Measurements from ENCODE around the gene DHH. TPM values are rescaled to one million over a fixed set of nuclear protein-coding genes. Genes with fewer than 3 reads are reported as not detected.

The DHH gene
- polyA plus RNA-seq, 3 donors, result not detected

- Histone ChIP-seq H3K4me3 (replicated peaks in 1 of 3; ENCODE audit: low read depth in 2 of 3, low read length in 3 of 3) (peak overlapping the region; percentile 71 to 100 (median 71)), H3K79me2 (ENCODE audit: insufficient read depth, low read length) (peaks cover 35% of the 10 kb centered on the region), H2AFZ (ENCODE audit: insufficient read depth, low read depth, low read length, poor library complexity, severe bottlenecking) (peak overlapping the region; percentile 86), H3K27me3 (ENCODE audit: control insufficient read depth in 2 of 2, insufficient read depth in 2 of 2, low read length in 2 of 2) (no peaks in the 10 kb centered on the region), H3K27ac (ENCODE audit: low read depth in 1 of 2, low read length in 2 of 2) (peak overlapping the region; percentile 84 to 91), H3K36me3 (replicated peaks in 1 of 2; ENCODE audit: control insufficient read depth in 1 of 2, insufficient read depth in 2 of 2, low read length in 2 of 2) (peaks cover 5 to 13% of the 10 kb centered on the region in 2 donors), H3K9me3 (replicated peaks in 1 of 2; ENCODE audit: control insufficient read depth in 1 of 2, insufficient read depth in 1 of 2, low read length in 2 of 2) (no peaks in the 10 kb centered on the region), H3K4me2 (replicated peaks; ENCODE audit: extremely low read depth, low read length, poor library complexity, severe bottlenecking) (peak overlapping the region; percentile 93), H3K4me1 (ENCODE audit: control insufficient read depth in 1 of 2, insufficient read depth in 2 of 2, low read length in 2 of 2) (peaks cover 50 to 57% of the 10 kb centered on the region in 2 donors), H4K20me1 (ENCODE audit: insufficient read depth, low read length) (peaks cover 45% of the 10 kb centered on the region), H3K9ac (ENCODE audit: insufficient read depth, low read length, poor library complexity, severe bottlenecking) (peak overlapping the region; percentile 83)
- Mint-ChIP-seq H3K9me3 (no peaks in the 10 kb centered on the region), H3K27me3 (ENCODE audit: low read depth in 3 of 3) (peaks cover 0 to 3% (median 1%) of the 10 kb centered on the region in 3 donors), H3K36me3 (peaks cover 11 to 13% of the 10 kb centered on the region in 2 donors), H3K4me3 (peak overlapping the region; percentile 95 to 100), H3K27ac (peak overlapping the region; percentile 90 to 96 (median 95)), H3K4me1 (peaks cover 54% of the 10 kb centered on the region)
- DNase-seq, result no peak
- TF ChIP-seq, protein P1, sequence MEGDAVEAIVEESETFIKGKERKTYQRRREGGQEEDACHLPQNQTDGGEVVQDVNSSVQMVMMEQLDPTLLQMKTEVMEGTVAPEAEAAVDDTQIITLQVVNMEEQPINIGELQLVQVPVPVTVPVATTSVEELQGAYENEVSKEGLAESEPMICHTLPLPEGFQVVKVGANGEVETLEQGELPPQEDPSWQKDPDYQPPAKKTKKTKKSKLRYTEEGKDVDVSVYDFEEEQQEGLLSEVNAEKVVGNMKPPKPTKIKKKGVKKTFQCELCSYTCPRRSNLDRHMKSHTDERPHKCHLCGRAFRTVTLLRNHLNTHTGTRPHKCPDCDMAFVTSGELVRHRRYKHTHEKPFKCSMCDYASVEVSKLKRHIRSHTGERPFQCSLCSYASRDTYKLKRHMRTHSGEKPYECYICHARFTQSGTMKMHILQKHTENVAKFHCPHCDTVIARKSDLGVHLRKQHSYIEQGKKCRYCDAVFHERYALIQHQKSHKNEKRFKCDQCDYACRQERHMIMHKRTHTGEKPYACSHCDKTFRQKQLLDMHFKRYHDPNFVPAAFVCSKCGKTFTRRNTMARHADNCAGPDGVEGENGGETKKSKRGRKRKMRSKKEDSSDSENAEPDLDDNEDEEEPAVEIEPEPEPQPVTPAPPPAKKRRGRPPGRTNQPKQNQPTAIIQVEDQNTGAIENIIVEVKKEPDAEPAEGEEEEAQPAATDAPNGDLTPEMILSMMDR (IDR thresholded peaks at IDR 0.05), result no peak
- intact Hi-C loops (cut with micrococcal nuclease), result no loop called here
- 4% methylated on average over 21 of the region's 33 CpGs for WGBS (ENCODE audit: insufficient coverage)
These were observed 15.3 kb upstream of the DHH start for GRCh38 chr12:49109641-49110463.

DNA sequence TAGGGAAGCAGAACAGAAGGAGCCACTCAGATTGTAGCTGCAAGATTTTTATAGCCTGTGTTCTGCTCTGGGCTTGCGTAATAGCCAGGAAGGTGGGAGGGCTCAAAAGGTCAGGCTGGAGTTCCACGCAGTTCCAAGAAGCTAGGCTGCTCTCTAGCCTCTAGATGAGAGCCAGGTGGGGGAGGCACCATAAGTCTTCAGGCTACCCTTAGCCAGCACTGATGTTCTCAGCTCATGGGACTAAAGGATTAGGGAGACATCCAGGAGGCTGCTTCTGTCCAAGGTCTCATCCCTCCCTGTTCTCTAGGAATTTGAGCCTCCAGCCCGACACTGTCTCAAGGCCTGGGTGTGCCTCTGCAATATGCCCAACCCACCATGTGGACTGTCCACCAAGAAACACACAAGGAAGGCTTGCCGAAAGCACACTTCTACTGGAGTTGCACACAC, 14.4 kb upstream of the DHH start:
- TF ChIP-seq, protein P1 (IDR thresholded peaks at IDR 0.05), result no peak
- Histone ChIP-seq H3K79me2 (ENCODE audit: insufficient read depth, low read length) (peaks cover 39% of the 10 kb centered on the region), H3K27me3 (ENCODE audit: control insufficient read depth in 2 of 2, insufficient read depth in 2 of 2, low read length in 2 of 2) (no peaks in the 10 kb centered on the region), H3K9me3 (replicated peaks in 1 of 2; ENCODE audit: control insufficient read depth in 1 of 2, insufficient read depth in 1 of 2, low read length in 2 of 2) (no peaks in the 10 kb centered on the region), H3K4me3 (replicated peaks in 1 of 3; ENCODE audit: low read depth in 2 of 3, low read length in 3 of 3) (peak overlapping the region; percentile 71 to 100 (median 71)), H3K4me1 (ENCODE audit: control insufficient read depth in 1 of 2, insufficient read depth in 2 of 2, low read length in 2 of 2) (peaks cover 59 to 66% of the 10 kb centered on the region in 2 donors), H3K4me2 (replicated peaks; ENCODE audit: extremely low read depth, low read length, poor library complexity, severe bottlenecking) (peak overlapping the region; percentile 93), H4K20me1 (ENCODE audit: insufficient read depth, low read length) (peaks cover 54% of the 10 kb centered on the region), H3K36me3 (replicated peaks in 1 of 2; ENCODE audit: control insufficient read depth in 1 of 2, insufficient read depth in 2 of 2, low read length in 2 of 2) (peaks cover 6 to 22% of the 10 kb centered on the region in 2 donors), H3K27ac (ENCODE audit: low read depth in 1 of 2, low read length in 2 of 2) (peak overlapping the region; percentile 39 to 91), H3K9ac (ENCODE audit: insufficient read depth, low read length, poor library complexity, severe bottlenecking) (no peak overlapping the region), H2AFZ (ENCODE audit: insufficient read depth, low read depth, low read length, poor library complexity, severe bottlenecking) (no peak overlapping the region)
- Mint-ChIP-seq H3K36me3 (peaks cover 18 to 21% of the 10 kb centered on the region in 2 donors), H3K4me3 (peak overlapping the region; percentile 95 to 100), H3K27ac (peak overlapping the region; percentile 90 to 96 (median 92)), H3K27me3 (ENCODE audit: low read depth in 3 of 3) (peaks cover 0 to 1% (median 1%) of the 10 kb centered on the region in 3 donors), H3K9me3 (no peaks in the 10 kb centered on the region), H3K4me1 (peaks cover 60% of the 10 kb centered on the region)
- WGBS (ENCODE audit: insufficient coverage), result 28% methylated on average over 4 of the region's 4 CpGs
- intact Hi-C loops (cut with micrococcal nuclease), result no loop called here
- peak in 2 of 3 donors; percentile 49 to 51 for DNase-seq
